Chondrocyte (in vitro differentiated cells): Measurements from ENCODE around the gene GRHL1. TPM values are rescaled to one million over a fixed set of nuclear protein-coding genes. Genes with fewer than 3 reads are reported as not detected.
A peak's percentile ranks its signal among the peaks of the same experiment; 100 is the strongest.

Source experiments
- DNase-seq: peaks from one replicate; pipeline ENCODE4 v3.0.0; 2021; ENCODE audit warnings: mixed read lengths, low spot score
- H3K27ac Mint-ChIP-seq: one replicate; pipeline ENCODE4 v1.8.0; 2021; ENCODE audit warnings: mild to moderate bottlenecking, moderate library complexity, mixed read lengths; ENCODE audit not compliant: unreplicated experiment
- H3K27me3 Mint-ChIP-seq: 2 replicates; pipeline ENCODE4 v1.8.0; 2021; ENCODE audit warnings: low read depth, mixed read lengths
- H3K36me3 Mint-ChIP-seq: 2 replicates; pipeline ENCODE4 v1.8.0; 2021; ENCODE audit warnings: low read depth, mixed read lengths
- H3K4me1 Mint-ChIP-seq: 2 replicates; pipeline ENCODE4 v1.8.0; 2021; ENCODE audit warnings: low read depth, mild to moderate bottlenecking, mixed read lengths
- H3K4me3 Mint-ChIP-seq: one replicate; pipeline ENCODE4 v1.8.0; 2021; ENCODE audit warnings: mild to moderate bottlenecking, moderate library complexity, mixed read lengths; ENCODE audit not compliant: unreplicated experiment
- H3K9me3 Mint-ChIP-seq: 2 replicates; pipeline ENCODE4 v1.8.0; 2021; ENCODE audit warnings: low read depth, mixed read lengths
- CTCF ChIP-seq: fragments of 200-600 bp; sonication (generic); IDR thresholded peaks from 2 replicates; pipeline ENCODE4 v1.5.0; 2021; ENCODE audit warnings: antibody characterized with exemption, mild to moderate bottlenecking, moderate library complexity
- total RNA-seq: library from RNA; stranded (reverse); gene quantifications from 3 replicates; pipeline ENCODE4 v1.2.1, GENCODE V29; 2021

Gene GRHL1
- total RNA-seq, 1 donor from 2014 or later: 0.42 TPM

GRCh38 chr2:10019174-10019573 is 67.7 kb downstream of the GRHL1 start:
- TF ChIP-seq CTCF: no peak
- H3K4me1 Mint-ChIP-seq: no peaks in the 10 kb centered on the region
- H3K27ac Mint-ChIP-seq: no peak overlapping the region
- peaks cover 3% of the 10 kb centered on the region for H3K36me3 Mint-ChIP-seq
- no peak overlapping the region for H3K4me3 Mint-ChIP-seq
- DNase-seq: no peak
- peaks cover 16% of the 10 kb centered on the region for H3K9me3 Mint-ChIP-seq
- peaks cover 21% of the 10 kb centered on the region for H3K27me3 Mint-ChIP-seq

- H3K27ac Mint-ChIP-seq: no peak overlapping the region
- peaks cover 3% of the 10 kb centered on the region for H3K36me3 Mint-ChIP-seq
- no peaks in the 10 kb centered on the region for H3K4me1 Mint-ChIP-seq
- no peak for TF ChIP-seq CTCF
- DNase-seq: peak; percentile 86
- peaks cover 21% of the 10 kb centered on the region for H3K27me3 Mint-ChIP-seq
- no peak overlapping the region for H3K4me3 Mint-ChIP-seq
- peaks cover 16% of the 10 kb centered on the region for H3K9me3 Mint-ChIP-seq
Measured at GRCh38 chr2:10019602-10020400, 68.3 kb downstream of the GRHL1 start.

GRCh38 chr2:10022041-10022421 is 70.5 kb downstream of the GRHL1 start:
- Mint-ChIP-seq H3K4me3 (no peak overlapping the region), H3K9me3 (peaks cover 11% of the 10 kb centered on the region)

DNA sequence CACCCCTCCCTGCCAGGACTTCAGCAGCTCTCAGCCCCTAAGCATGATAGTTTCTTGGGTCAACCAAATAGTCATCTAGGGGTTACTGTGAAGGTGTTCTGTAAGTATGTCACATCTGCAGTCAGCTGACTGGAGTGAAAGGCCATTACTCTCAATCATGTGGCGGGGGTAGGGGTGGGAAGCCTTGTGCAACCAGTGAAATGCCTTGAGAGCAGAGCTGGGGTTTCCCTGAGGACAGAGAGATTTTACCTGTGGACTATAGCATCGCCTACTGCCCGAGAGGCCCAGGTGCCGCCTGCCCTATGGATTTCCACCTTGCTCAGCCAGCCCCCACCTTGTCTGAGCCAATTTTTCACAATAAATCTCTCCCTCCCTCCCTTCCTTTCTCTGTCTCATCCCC is 71.0 kb downstream of the GRHL1 start:
- peaks cover under 1% of the 10 kb centered on the region for H3K36me3 Mint-ChIP-seq
- H3K4me3 Mint-ChIP-seq: no peak overlapping the region
- H3K27me3 Mint-ChIP-seq: peaks cover 14% of the 10 kb centered on the region
- peak; percentile 20 for DNase-seq
- no peaks in the 10 kb centered on the region for H3K4me1 Mint-ChIP-seq
- no peak overlapping the region for H3K27ac Mint-ChIP-seq
- peaks cover 8% of the 10 kb centered on the region for H3K9me3 Mint-ChIP-seq
- TF ChIP-seq CTCF: no peak

More at GRCh38 chr2:10022041-10022421, 70.5 kb downstream of the GRHL1 start:
- TF ChIP-seq CTCF: no peak
- Mint-ChIP-seq H3K4me1 (no peaks in the 10 kb centered on the region), H3K27ac (no peak overlapping the region), H3K27me3 (peaks cover 17% of the 10 kb centered on the region), H3K36me3 (peaks cover 3% of the 10 kb centered on the region)
- DNase-seq: peak; percentile 87

DNA sequence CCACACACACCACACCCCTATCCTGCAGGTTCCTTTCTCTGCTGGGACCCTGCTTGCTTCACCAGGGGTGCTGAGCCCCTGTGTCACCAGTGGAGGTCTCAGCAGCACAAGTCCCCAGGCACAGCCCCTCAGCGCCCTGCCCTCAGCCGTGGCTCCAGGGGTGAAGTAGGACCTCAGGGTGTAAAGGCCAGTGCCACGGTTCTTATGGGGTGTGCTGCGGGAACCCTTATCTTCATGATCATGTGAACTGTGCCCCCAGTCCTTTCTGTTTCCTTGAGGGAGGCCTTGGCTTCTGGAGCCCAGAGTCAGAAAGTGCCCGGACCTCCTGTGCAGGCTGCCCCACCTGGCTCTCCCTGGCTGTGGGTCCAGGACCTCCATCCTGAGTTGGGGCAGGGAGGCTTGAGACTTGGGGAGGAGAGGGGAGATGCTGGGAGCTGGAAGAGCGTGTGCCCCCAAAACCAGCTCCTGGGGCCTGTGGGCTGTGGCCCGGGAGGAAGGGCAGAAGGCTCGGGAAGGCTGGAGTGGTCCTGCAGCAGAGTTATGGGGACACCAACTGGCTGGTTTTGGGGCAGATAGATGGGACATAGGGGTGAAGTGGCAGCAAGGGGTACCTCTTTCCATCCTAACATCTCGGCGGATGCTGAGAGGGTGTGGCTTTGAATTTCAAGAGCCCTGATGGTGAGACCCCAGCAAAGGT is 71.6 kb downstream of the GRHL1 start:
- Mint-ChIP-seq H3K27me3 (peaks cover 13% of the 10 kb centered on the region), H3K4me1 (no peaks in the 10 kb centered on the region), H3K9me3 (peaks cover 1% of the 10 kb centered on the region), H3K4me3 (no peak overlapping the region), H3K27ac (no peak overlapping the region), H3K36me3 (no peaks in the 10 kb centered on the region)
- peak; percentile 56 for DNase-seq
- TF ChIP-seq CTCF: peak; percentile 32
